GM23338 (cell line): ENCODE measurements around the gene JHY. TPM values are rescaled to one million over a fixed set of nuclear protein-coding genes. Genes with fewer than 3 reads are reported as not detected.

Experiments
- ATAC-seq: fragments of 200-7000 bp; cut with Tn5 transposase; 3 replicates; pipeline ENCODE4 v1.9.1; 2020
- DNase-seq: peaks from one replicate; pipeline ENCODE4 v3.0.0-alpha.2; 2015; ENCODE audit warnings: low spot score
- H2AFZ ChIP-seq: fragments of 200-600 bp; sonication (generic); 2 replicates; pipeline ENCODE4 v1.8.0; 2016; ENCODE audit warnings: antibody characterized with exemption, mild to moderate bottlenecking, moderate library complexity
- H3F3A ChIP-seq: fragments of 200-600 bp; sonication (generic); replicated peaks from 2 replicates; pipeline ENCODE4 v1.8.0; 2017; ENCODE audit warnings: antibody characterized with exemption, mixed run types, low read depth
- H3K27ac ChIP-seq: fragments of 200-600 bp; sonication (generic); 2 replicates; pipeline ENCODE4 v1.6.1; 2016; ENCODE audit warnings: low read depth
- H3K27me3 ChIP-seq: fragments of 200-600 bp; sonication (generic); 2 replicates; pipeline ENCODE4 v1.8.0; 2016; ENCODE audit warnings: mild to moderate bottlenecking, mixed run types, moderate library complexity; ENCODE audit not compliant: insufficient read depth
- H3K36me3 ChIP-seq: fragments of 200-600 bp; sonication (generic); 2 replicates; pipeline ENCODE4 v1.8.0; 2016; ENCODE audit warnings: mild to moderate bottlenecking; ENCODE audit not compliant: insufficient read depth
- H3K4me1 ChIP-seq: fragments of 200-600 bp; sonication (generic); 2 replicates; pipeline ENCODE4 v1.8.0; 2016; ENCODE audit warnings: mild to moderate bottlenecking, moderate library complexity; ENCODE audit not compliant: insufficient read depth
- H3K4me2 ChIP-seq: fragments of 200-600 bp; sonication (generic); 2 replicates; pipeline ENCODE4 v1.7.1; 2017; ENCODE audit warnings: mixed run types
- H3K4me3 ChIP-seq: fragments of 200-600 bp; sonication (generic); 2 replicates; pipeline ENCODE4 v1.6.1; 2016; ENCODE audit warnings: mixed run types
- H3K79me2 ChIP-seq: fragments of 200-600 bp; sonication (generic); replicated peaks from 2 replicates; pipeline ENCODE4 v1.8.0; 2017; ENCODE audit warnings: mild to moderate bottlenecking; ENCODE audit not compliant: insufficient read depth
- H3K9me2 ChIP-seq: fragments of 200-600 bp; sonication (generic); 2 replicates; pipeline ENCODE4 v1.8.0; 2017; ENCODE audit not compliant: insufficient read depth
- H4K20me1 ChIP-seq: fragments of 200-600 bp; sonication (generic); replicated peaks from 2 replicates; pipeline ENCODE4 v1.8.0; 2017; ENCODE audit warnings: mild to moderate bottlenecking; ENCODE audit not compliant: insufficient read depth
- H3K27ac Mint-ChIP-seq: 2 replicates; pipeline ENCODE4 v1.8.0; 2020; ENCODE audit warnings: inconsistent platforms, mild to moderate bottlenecking, moderate library complexity, mixed read lengths
- H3K27me3 Mint-ChIP-seq: 3 replicates; pipeline ENCODE4 v1.8.0; 2022; ENCODE audit warnings: low read depth, mild to moderate bottlenecking, moderate library complexity, mixed read lengths, inconsistent platforms; ENCODE audit not compliant: insufficient read depth, poor library complexity
- H3K36me3 Mint-ChIP-seq: 3 replicates; pipeline ENCODE4 v1.8.0; 2021; ENCODE audit warnings: low read depth, mild to moderate bottlenecking, inconsistent platforms, moderate library complexity, mixed read lengths
- H3K4me1 Mint-ChIP-seq: 3 replicates; pipeline ENCODE4 v1.8.0; 2020; ENCODE audit warnings: mild to moderate bottlenecking, inconsistent platforms, mixed read lengths
- H3K4me3 Mint-ChIP-seq: 3 replicates; pipeline ENCODE4 v1.8.0; 2021; ENCODE audit warnings: moderate library complexity, mild to moderate bottlenecking, inconsistent platforms, mixed read lengths
- H3K9me3 Mint-ChIP-seq: 3 replicates; pipeline ENCODE4 v1.8.0; 2020; ENCODE audit warnings: moderate library complexity, mild to moderate bottlenecking, inconsistent platforms, mixed read lengths
- CREB1 ChIP-seq: fragments of 250-450 bp; sonication (Bioruptor Pico); IDR thresholded peaks from 2 replicates; pipeline ENCODE4 v1.5.0; 2020; ENCODE audit warnings: low read depth, mild to moderate bottlenecking, moderate library complexity
- ETS1 ChIP-seq: IDR thresholded peaks from 2 replicates; pipeline ENCODE4 v1.6.1; 2016; ENCODE audit warnings: antibody characterized with exemption
- EZH2 ChIP-seq: fragments of 200-600 bp; sonication (generic); IDR thresholded peaks from one replicate; pipeline ENCODE4 v1.8.0; 2017; ENCODE audit warnings: antibody characterized with exemption, mild to moderate bottlenecking, low read depth; ENCODE audit not compliant: unreplicated experiment
- EZH2phosphoT487 ChIP-seq: fragments of 200-600 bp; sonication (generic); IDR thresholded peaks from one replicate; pipeline ENCODE4 v1.8.1; 2018; ENCODE audit warnings: antibody characterized with exemption; ENCODE audit not compliant: unreplicated experiment
- JUNB ChIP-seq: IDR thresholded peaks from one replicate; pipeline ENCODE4 v1.6.1; 2016; ENCODE audit warnings: antibody characterized with exemption; ENCODE audit not compliant: unreplicated experiment
- NANOG ChIP-seq: IDR thresholded peaks from 2 replicates; pipeline ENCODE4 v1.6.1; 2016; ENCODE audit warnings: antibody characterized with exemption, borderline replicate concordance
- POLR2AphosphoS5 ChIP-seq: IDR thresholded peaks from 2 replicates; pipeline ENCODE4 v1.6.1; 2016; ENCODE audit warnings: antibody characterized with exemption, low read depth
- STAT1 ChIP-seq: IDR thresholded peaks from one replicate; pipeline ENCODE4 v1.6.1; 2016; ENCODE audit warnings: antibody characterized with exemption; ENCODE audit not compliant: unreplicated experiment
- ZNF114 ChIP-seq: fragments of 250-450 bp; sonication (Bioruptor Pico); IDR thresholded peaks from 2 replicates; pipeline ENCODE4 v1.5.0; 2020; ENCODE audit warnings: mild to moderate bottlenecking, moderate library complexity
- ZNF331 ChIP-seq: fragments of 250-450 bp; sonication (Bioruptor Pico); IDR thresholded peaks from 2 replicates; pipeline ENCODE4 v1.5.0; 2020; ENCODE audit warnings: low read depth, mild to moderate bottlenecking, moderate library complexity
- polyA plus RNA-seq: library from polyadenylated mRNA; unstranded; fragments of >200 nt; fragmentation: Nextera tagmentation; extraction: Ambion mirVana; gene quantifications from 2 replicates; pipeline ENCODE4 v1.2.1, GENCODE V29; 2016
- total RNA-seq: library from RNA; depleted of rRNA; stranded (reverse); fragments of >200 nt; shearing (Covaris generic); gene quantifications from 2 replicates; pipeline ENCODE4 v1.2.3, GENCODE V29; 2014
- TF ChIP-seq, protein P1 (sequence below), 2 experiments: fragments of 200-600 bp in 1 of 2; sonication (generic) in 1 of 2; conservative IDR thresholded peaks; 2 replicates each; pipeline versions ENCODE4 v1.5.1 to v1.6.1; 2016 to 2017; ENCODE audit warnings: antibody characterized with exemption in 2 of 2, low read depth in 2 of 2, mild to moderate bottlenecking in 2 of 2, moderate library complexity in 1 of 2
- TF ChIP-seq, protein P2 (sequence below): fragments of 250-450 bp; sonication (Bioruptor Pico); IDR thresholded peaks from 2 replicates; pipeline ENCODE4 v1.5.0; 2020; ENCODE audit warnings: mild to moderate bottlenecking, moderate library complexity

Gene JHY
- total and polyA plus RNA-seq, 2 experiments from 2014 or later: 0.94 to 0.97 TPM

DNA sequence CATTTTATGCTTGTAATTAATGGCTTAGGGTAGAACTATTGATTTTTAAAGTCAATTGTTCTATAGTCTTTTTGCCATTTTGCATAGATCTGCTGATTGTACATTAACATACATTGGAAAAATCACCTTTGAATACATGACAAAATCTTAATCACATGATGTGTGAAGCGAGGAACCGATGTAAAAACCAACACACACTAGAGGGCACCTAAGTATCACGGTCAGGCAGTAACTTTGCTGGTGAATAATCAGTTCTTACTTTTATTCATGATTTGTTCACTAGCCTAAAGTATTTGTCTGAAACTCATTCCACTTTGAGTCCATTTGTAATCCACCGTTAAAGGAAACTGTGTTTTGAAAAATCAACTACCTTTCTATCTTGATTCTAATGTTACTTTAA, 28.2 kb downstream of the JHY start:
- H3K4me3 ChIP-seq: no peak overlapping the region
- no peaks in the 10 kb centered on the region for H4K20me1 ChIP-seq
- no peaks in the 10 kb centered on the region for H3F3A ChIP-seq
- H3K27me3 ChIP-seq: no peaks in the 10 kb centered on the region
- H3K79me2 ChIP-seq: no peaks in the 10 kb centered on the region
- H3K36me3 Mint-ChIP-seq: no peaks in the 10 kb centered on the region
- no peak overlapping the region for H2AFZ ChIP-seq
- no peaks in the 10 kb centered on the region for H3K9me2 ChIP-seq
- TF ChIP-seq, protein P1, sequence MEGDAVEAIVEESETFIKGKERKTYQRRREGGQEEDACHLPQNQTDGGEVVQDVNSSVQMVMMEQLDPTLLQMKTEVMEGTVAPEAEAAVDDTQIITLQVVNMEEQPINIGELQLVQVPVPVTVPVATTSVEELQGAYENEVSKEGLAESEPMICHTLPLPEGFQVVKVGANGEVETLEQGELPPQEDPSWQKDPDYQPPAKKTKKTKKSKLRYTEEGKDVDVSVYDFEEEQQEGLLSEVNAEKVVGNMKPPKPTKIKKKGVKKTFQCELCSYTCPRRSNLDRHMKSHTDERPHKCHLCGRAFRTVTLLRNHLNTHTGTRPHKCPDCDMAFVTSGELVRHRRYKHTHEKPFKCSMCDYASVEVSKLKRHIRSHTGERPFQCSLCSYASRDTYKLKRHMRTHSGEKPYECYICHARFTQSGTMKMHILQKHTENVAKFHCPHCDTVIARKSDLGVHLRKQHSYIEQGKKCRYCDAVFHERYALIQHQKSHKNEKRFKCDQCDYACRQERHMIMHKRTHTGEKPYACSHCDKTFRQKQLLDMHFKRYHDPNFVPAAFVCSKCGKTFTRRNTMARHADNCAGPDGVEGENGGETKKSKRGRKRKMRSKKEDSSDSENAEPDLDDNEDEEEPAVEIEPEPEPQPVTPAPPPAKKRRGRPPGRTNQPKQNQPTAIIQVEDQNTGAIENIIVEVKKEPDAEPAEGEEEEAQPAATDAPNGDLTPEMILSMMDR (conservative IDR thresholded peaks at IDR 0.05; ENCODE audit: low read depth in 2 of 2): peak; percentile 68 to 87
- no peak for TF ChIP-seq ZNF114
- no peak overlapping the region for H3K27ac Mint-ChIP-seq
- DNase-seq (peak; percentile 53), ATAC-seq (no peak)
- H3K4me2 ChIP-seq: no peak overlapping the region
- H3K4me3 Mint-ChIP-seq: no peak overlapping the region
- no peaks in the 10 kb centered on the region for H3K36me3 ChIP-seq
- no peaks in the 10 kb centered on the region for H3K4me1 ChIP-seq
- H3K9me3 Mint-ChIP-seq: no peaks in the 10 kb centered on the region
- no peak overlapping the region for H3K27ac ChIP-seq
- no peaks in the 10 kb centered on the region for H3K4me1 Mint-ChIP-seq
- peaks cover 2% of the 10 kb centered on the region for H3K27me3 Mint-ChIP-seq

DNA sequence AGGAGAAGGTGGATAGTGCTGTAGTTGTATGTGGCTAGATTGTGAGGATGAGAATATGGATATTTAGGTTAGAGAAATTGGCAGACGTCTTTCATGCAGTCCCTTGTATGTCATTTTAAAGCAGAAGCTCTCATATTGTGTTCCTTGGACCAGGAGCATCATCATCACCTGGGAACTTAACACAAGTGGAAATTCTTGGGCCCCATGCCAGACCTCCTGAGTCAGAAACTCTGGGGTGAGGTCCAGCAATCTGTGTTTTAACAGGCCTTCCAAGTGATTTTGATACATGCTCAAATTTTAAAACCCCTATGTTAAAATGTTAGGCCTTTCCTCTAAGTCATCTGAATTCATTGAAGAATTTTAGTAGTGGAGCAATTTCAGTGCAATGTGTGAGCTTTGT, 34.8 kb downstream of the JHY start:
- Mint-ChIP-seq H3K4me1 (peaks cover 7% of the 10 kb centered on the region; the same call in 2 of the 3 replicates), H3K27me3 (peaks cover 6% of the 10 kb centered on the region), H3K4me3 (no peak overlapping the region), H3K27ac (no peak overlapping the region), H3K36me3 (no peaks in the 10 kb centered on the region), H3K9me3 (no peaks in the 10 kb centered on the region)
- ATAC-seq (no peak), DNase-seq (no peak)
- Histone ChIP-seq H3K79me2 (no peaks in the 10 kb centered on the region), H3K4me2 (no peak overlapping the region), H3F3A (no peaks in the 10 kb centered on the region), H3K9me2 (no peaks in the 10 kb centered on the region), H3K4me1 (no peaks in the 10 kb centered on the region), H3K27me3 (no peaks in the 10 kb centered on the region), H2AFZ (no peak overlapping the region), H3K36me3 (no peaks in the 10 kb centered on the region), H3K27ac (no peak overlapping the region), H4K20me1 (no peaks in the 10 kb centered on the region), H3K4me3 (no peak overlapping the region)
- TF ChIP-seq NANOG (no peak), POLR2AphosphoS5 (no peak), STAT1 (no peak), ETS1 (no peak), ZNF331 (CRISPR knock-in tag) (no peak), EZH2 (no peak), CREB1 (CRISPR knock-in tag) (no peak), EZH2phosphoT487 (no peak), JUNB (no peak)
- TF ChIP-seq, protein P2, sequence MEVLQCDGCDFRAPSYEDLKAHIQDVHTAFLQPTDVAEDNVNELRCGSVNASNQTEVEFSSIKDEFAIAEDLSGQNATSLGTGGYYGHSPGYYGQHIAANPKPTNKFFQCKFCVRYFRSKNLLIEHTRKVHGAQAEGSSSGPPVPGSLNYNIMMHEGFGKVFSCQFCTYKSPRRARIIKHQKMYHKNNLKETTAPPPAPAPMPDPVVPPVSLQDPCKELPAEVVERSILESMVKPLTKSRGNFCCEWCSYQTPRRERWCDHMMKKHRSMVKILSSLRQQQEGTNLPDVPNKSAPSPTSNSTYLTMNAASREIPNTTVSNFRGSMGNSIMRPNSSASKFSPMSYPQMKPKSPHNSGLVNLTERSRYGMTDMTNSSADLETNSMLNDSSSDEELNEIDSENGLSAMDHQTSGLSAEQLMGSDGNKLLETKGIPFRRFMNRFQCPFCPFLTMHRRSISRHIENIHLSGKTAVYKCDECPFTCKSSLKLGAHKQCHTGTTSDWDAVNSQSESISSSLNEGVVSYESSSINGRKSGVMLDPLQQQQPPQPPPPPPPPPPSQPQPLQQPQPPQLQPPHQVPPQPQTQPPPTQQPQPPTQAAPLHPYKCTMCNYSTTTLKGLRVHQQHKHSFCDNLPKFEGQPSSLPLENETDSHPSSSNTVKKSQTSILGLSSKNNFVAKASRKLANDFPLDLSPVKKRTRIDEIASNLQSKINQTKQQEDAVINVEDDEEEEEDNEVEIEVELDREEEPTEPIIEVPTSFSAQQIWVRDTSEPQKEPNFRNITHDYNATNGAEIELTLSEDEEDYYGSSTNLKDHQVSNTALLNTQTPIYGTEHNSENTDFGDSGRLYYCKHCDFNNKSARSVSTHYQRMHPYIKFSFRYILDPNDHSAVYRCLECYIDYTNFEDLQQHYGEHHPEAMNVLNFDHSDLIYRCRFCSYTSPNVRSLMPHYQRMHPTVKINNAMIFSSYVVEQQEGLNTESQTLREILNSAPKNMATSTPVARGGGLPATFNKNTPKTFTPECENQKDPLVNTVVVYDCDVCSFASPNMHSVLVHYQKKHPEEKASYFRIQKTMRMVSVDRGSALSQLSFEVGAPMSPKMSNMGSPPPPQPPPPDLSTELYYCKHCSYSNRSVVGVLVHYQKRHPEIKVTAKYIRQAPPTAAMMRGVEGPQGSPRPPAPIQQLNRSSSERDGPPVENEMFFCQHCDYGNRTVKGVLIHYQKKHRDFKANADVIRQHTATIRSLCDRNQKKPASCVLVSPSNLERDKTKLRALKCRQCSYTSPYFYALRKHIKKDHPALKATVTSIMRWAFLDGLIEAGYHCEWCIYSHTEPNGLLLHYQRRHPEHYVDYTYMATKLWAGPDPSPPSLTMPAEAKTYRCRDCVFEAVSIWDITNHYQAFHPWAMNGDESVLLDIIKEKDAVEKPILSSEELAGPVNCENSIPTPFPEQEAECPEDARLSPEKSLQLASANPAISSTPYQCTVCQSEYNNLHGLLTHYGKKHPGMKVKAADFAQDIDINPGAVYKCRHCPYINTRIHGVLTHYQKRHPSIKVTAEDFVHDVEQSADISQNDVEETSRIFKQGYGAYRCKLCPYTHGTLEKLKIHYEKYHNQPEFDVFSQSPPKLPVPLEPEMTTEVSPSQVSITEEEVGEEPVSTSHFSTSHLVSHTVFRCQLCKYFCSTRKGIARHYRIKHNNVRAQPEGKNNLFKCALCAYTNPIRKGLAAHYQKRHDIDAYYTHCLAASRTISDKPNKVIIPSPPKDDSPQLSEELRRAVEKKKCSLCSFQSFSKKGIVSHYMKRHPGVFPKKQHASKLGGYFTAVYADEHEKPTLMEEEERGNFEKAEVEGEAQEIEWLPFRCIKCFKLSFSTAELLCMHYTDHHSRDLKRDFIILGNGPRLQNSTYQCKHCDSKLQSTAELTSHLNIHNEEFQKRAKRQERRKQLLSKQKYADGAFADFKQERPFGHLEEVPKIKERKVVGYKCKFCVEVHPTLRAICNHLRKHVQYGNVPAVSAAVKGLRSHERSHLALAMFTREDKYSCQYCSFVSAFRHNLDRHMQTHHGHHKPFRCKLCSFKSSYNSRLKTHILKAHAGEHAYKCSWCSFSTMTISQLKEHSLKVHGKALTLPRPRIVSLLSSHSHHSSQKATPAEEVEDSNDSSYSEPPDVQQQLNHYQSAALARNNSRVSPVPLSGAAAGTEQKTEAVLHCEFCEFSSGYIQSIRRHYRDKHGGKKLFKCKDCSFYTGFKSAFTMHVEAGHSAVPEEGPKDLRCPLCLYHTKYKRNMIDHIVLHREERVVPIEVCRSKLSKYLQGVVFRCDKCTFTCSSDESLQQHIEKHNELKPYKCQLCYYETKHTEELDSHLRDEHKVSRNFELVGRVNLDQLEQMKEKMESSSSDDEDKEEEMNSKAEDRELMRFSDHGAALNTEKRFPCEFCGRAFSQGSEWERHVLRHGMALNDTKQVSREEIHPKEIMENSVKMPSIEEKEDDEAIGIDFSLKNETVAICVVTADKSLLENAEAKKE (CRISPR knock-in tag): no peak
